Thyroid gland (tissue), 4 donors: ENCODE results near the gene ERF.
A peak's percentile ranks its signal among the peaks of the same experiment; 100 is the strongest.

Source experiments
- POLR2A ChIP-seq, 2 donors: fragments of 450-650 bp; IDR thresholded peaks; one replicate each; pipeline ENCODE4 v1.6.1; 2017; ENCODE audit warnings: antibody characterized with exemption in 2 of 2, mild to moderate bottlenecking in 2 of 2, moderate library complexity in 1 of 2
- TF ChIP-seq, protein P1 (sequence below), 6 experiments: fragments of 200-600 bp in 3 of 6; fragments of 450-650 bp in 3 of 6; sonication (generic) in 3 of 6; IDR thresholded peaks; one replicate each; pipeline ENCODE4 v1.5.1; 2016 to 2019; ENCODE audit warnings: antibody characterized with exemption in 6 of 6, mild to moderate bottlenecking in 2 of 6, inconsistent platforms in 1 of 6, moderate library complexity in 1 of 6

DNA sequence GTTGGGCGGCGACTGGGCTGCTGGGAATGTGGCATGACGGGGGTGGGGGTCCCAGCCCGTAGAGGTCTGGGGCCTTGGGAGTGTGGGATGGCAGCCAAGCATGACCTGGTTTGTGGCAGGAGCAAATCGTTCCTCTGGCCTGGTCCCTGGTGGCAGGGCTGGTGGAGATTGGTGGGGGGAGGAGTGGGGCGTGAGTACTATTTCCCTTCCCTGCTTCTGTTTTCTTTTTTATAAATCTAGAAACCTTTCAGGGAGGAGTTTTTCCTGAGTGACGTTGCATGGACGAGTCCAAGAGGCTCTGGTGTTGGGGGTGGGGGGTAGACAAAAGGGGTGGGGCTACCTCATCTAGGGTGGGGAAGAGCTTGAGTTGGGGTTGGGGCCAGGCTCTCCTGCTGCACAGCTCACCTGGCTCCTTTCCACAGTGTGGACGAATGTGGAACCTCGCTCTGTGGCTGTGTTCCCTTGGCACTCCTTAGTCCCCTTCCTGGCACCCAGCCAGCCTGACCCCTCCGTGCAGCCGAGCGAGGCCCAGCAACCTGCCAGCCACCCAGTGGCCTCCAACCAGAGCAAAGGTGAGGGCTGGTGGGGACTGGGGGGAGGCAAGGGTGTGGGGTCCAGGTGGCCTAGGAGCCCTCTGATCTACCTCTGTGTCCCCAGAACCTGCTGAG, 31.6 kb upstream of the ERF start:
- TF ChIP-seq POLR2A (IDR thresholded peaks at IDR 0.05), result peak in 1 of 2 donors; percentile 57
- TF ChIP-seq, protein P1, sequence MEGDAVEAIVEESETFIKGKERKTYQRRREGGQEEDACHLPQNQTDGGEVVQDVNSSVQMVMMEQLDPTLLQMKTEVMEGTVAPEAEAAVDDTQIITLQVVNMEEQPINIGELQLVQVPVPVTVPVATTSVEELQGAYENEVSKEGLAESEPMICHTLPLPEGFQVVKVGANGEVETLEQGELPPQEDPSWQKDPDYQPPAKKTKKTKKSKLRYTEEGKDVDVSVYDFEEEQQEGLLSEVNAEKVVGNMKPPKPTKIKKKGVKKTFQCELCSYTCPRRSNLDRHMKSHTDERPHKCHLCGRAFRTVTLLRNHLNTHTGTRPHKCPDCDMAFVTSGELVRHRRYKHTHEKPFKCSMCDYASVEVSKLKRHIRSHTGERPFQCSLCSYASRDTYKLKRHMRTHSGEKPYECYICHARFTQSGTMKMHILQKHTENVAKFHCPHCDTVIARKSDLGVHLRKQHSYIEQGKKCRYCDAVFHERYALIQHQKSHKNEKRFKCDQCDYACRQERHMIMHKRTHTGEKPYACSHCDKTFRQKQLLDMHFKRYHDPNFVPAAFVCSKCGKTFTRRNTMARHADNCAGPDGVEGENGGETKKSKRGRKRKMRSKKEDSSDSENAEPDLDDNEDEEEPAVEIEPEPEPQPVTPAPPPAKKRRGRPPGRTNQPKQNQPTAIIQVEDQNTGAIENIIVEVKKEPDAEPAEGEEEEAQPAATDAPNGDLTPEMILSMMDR (IDR thresholded peaks at IDR 0.05), result peak in 2 of 6 experiments; percentile 15 to 25
